ENCODE measurements around the gene MT1X. TPM values are rescaled to one million over a fixed set of nuclear protein-coding genes. Genes with fewer than 3 reads are reported as not detected.
A peak's percentile ranks its signal among the peaks of the same experiment; 100 is the strongest.

Gene MT1X
- total and polyA plus RNA-seq, 2 experiments from 2014 or later: 293 to 942 TPM

GRCh38 chr16:56672761-56673536, 9.3 kb upstream of the MT1X start:
- H3K27me3 ChIP-seq (ENCODE audit: insufficient read depth): peaks cover 59% of the 10 kb centered on the region
- H3F3A ChIP-seq (replicated peaks; ENCODE audit: low read depth): peaks cover 19% of the 10 kb centered on the region
- H3K4me1 Mint-ChIP-seq: peaks cover 53% of the 10 kb centered on the region
- no peak for TF ChIP-seq POLR2AphosphoS5 (IDR thresholded peaks at IDR 0.05; ENCODE audit: low read depth)
- no peak for TF ChIP-seq STAT1 (IDR thresholded peaks at IDR 0.05; ENCODE audit: unreplicated experiment)
- TF ChIP-seq CTCF (conservative IDR thresholded peaks at IDR 0.05; ENCODE audit: low read depth in 2 of 2): no peak
- TF ChIP-seq CREB1 (CRISPR knock-in tag; IDR thresholded peaks at IDR 0.05; ENCODE audit: low read depth): no peak
- no peak for TF ChIP-seq EZH2 (IDR thresholded peaks at IDR 0.05; ENCODE audit: low read depth, unreplicated experiment)
- DNase-seq (ENCODE audit: low spot score) (peak; percentile 16), ATAC-seq (no peak)
- no peak overlapping the region for H3K4me2 ChIP-seq
- no peak overlapping the region for H3K27ac Mint-ChIP-seq
- no peaks in the 10 kb centered on the region for H3K9me2 ChIP-seq (ENCODE audit: insufficient read depth)
- H3K4me1 ChIP-seq (ENCODE audit: insufficient read depth): peaks cover 58% of the 10 kb centered on the region
- H3K79me2 ChIP-seq (replicated peaks; ENCODE audit: insufficient read depth): no peaks in the 10 kb centered on the region
- no peaks in the 10 kb centered on the region for H4K20me1 ChIP-seq (replicated peaks; ENCODE audit: insufficient read depth)
- no peak overlapping the region for H2AFZ ChIP-seq
- no peak overlapping the region for H3K4me3 Mint-ChIP-seq
- peaks cover 3% of the 10 kb centered on the region; the same call in 1 of the 3 replicates for H3K9me3 Mint-ChIP-seq
- no peak overlapping the region for H3K4me3 ChIP-seq
- H3K36me3 ChIP-seq (ENCODE audit: insufficient read depth): no peaks in the 10 kb centered on the region
- H3K27ac ChIP-seq (ENCODE audit: low read depth): no peak overlapping the region
- peaks cover 77% of the 10 kb centered on the region for H3K27me3 Mint-ChIP-seq (ENCODE audit: insufficient read depth, low read depth, poor library complexity)
- H3K36me3 Mint-ChIP-seq (ENCODE audit: low read depth): peaks cover 16% of the 10 kb centered on the region

- peaks cover 67% of the 10 kb centered on the region for H3K27me3 Mint-ChIP-seq (ENCODE audit: insufficient read depth, low read depth, poor library complexity)
- peaks cover 49% of the 10 kb centered on the region for H3K27me3 ChIP-seq (ENCODE audit: insufficient read depth)
Measured at GRCh38 chr16:56673921-56674320, 8.3 kb upstream of the MT1X start.

More at GRCh38 chr16:56673921-56674320, 8.3 kb upstream of the MT1X start:
- peak overlapping the region; percentile 100 for H3K27ac ChIP-seq (ENCODE audit: low read depth)
- DNase-seq (ENCODE audit: low spot score): peak; percentile 66
- H4K20me1 ChIP-seq (replicated peaks; ENCODE audit: insufficient read depth): no peaks in the 10 kb centered on the region
- H3F3A ChIP-seq (replicated peaks; ENCODE audit: low read depth): peaks cover 12% of the 10 kb centered on the region
- peak; percentile 11 for ATAC-seq
- no peak overlapping the region for H2AFZ ChIP-seq
- H3K4me2 ChIP-seq: peak overlapping the region; percentile 93; the same call in 1 of the 2 replicates
- TF ChIP-seq EZH2phosphoT487 (IDR thresholded peaks at IDR 0.05; ENCODE audit: unreplicated experiment) (no peak), CTCF (conservative IDR thresholded peaks at IDR 0.05; ENCODE audit: low read depth in 2 of 2) (peak; percentile 71 to 75), REST (IDR thresholded peaks at IDR 0.05; ENCODE audit: unreplicated experiment) (no peak), ZNF331 (CRISPR knock-in tag; IDR thresholded peaks at IDR 0.05; ENCODE audit: low read depth) (no peak), ZNF114 (CRISPR knock-in tag; IDR thresholded peaks at IDR 0.05) (no peak)
- Mint-ChIP-seq H3K4me1 (peaks cover 45% of the 10 kb centered on the region), H3K4me3 (peak overlapping the region; percentile 36), H3K27ac (peak overlapping the region; percentile 83), H3K36me3 (ENCODE audit: low read depth) (peaks cover 16% of the 10 kb centered on the region), H3K9me3 (no peaks in the 10 kb centered on the region)
- no peak overlapping the region; the same call in 1 of the 2 replicates for H3K4me3 ChIP-seq
- H3K79me2 ChIP-seq (replicated peaks; ENCODE audit: insufficient read depth): no peaks in the 10 kb centered on the region
- peaks cover 50% of the 10 kb centered on the region for H3K4me1 ChIP-seq (ENCODE audit: insufficient read depth)
- no peaks in the 10 kb centered on the region for H3K36me3 ChIP-seq (ENCODE audit: insufficient read depth)
- H3K9me2 ChIP-seq (ENCODE audit: insufficient read depth): no peaks in the 10 kb centered on the region
